ENCODE measurements around the gene MOB3B.
A peak's percentile ranks its signal among the peaks of the same experiment; 100 is the strongest.
"Not testable (repeated sequence)": the region's sequence is repeated elsewhere in the genome, so short reads cannot be mapped to it uniquely, and the experiment has no call there.

Gene MOB3B

DNA sequence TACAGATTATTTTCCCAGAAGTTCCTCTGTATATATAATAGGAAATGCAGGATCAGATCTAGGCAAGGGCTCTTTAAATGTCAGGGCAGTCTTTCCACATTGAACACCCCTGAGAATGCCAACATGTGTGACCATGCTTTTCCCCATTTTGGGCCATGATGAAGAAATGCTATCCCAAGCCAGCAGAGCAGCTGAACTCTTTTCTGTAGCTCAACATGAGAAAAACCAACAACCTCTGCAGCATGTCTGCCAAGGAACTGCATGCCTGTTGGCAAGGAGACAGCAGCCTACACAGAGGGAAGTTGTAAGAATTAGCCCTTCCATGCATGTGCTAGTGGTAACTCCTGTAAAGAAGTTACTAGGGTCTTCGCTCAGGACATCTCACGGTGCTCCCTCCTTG is 15.1 kb downstream of the MOB3B start:
- no peak for FAIRE-seq

DNA sequence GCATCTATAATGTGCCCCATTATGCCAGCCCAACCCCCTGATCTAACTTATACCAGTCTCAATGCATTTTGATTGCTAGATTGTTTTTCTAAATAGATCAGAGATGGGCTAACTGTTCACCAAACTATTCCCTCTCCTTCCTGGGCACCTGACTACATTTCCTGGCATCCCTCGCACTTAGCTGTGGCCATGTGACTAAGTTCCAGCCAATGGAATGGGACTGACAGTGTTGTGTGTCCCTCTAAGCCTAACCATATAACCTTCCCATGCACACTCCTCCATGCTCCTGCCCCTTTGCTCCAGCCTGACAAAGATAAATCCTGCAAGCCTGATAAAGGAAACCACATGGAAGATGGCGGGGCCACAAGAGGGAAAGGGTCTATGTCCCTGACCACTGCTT is 17.8 kb downstream of the MOB3B start:
- no peak for FAIRE-seq

DNA sequence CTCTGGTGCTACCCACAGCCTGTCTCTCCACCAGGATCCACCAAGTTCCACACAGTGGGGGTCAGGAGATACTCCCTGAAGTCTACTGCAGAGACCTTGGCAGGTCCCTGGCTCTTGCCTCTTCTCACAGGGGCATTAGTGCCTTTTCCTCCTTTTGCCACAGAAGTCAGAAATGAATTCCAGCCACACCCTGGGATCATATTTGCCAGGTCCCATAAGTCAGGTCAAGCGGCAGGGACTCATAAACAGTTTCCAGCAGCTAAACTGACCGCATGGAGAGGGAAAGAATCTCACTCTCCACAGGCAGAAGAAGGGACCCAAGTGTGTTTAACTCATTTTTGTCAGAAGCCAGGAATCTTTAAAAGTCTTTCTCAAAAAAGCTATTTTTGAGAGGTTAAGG is 18.8 kb downstream of the MOB3B start:
- no peak for FAIRE-seq

DNA sequence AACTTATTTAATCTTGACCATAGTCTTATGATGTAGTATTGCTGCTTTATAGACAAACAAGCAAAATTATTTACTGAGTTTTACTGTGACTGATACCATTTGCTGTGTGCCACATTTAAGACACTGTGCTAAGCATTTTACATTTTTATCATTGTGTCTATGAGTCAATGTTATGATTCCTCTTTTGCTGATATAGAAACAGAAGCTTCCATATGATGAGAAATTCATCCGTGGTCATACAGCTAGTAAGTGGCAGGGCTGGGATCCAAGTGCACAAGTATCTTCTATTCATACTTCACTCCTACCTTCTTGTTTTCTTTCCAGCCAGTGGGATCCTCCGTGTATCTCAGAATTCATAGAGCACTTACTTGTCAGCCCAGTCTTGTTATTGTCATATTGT is 22.6 kb downstream of the MOB3B start:
- FAIRE-seq = no peak

DNA sequence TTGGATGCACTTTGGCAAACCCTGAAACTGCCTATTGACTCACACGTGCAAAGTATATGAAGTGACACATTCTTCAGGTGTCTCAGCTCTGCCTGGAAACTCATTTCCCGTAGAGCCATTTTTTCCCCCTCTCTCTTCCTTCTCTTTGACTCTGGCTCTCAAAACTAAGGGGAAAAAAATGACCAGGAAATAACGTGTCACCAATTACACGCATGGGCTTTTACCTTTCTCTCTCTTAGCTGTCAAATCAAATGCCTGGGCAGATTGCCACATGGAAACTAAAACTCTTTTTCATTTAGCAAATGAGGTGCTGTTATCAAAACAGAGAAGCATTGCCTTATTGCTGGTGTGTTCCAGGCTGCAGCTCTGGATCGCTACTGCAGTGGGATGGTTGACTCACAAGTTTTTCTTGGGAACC is 23.9 kb downstream of the MOB3B start:
- FAIRE-seq = no peak

DNA sequence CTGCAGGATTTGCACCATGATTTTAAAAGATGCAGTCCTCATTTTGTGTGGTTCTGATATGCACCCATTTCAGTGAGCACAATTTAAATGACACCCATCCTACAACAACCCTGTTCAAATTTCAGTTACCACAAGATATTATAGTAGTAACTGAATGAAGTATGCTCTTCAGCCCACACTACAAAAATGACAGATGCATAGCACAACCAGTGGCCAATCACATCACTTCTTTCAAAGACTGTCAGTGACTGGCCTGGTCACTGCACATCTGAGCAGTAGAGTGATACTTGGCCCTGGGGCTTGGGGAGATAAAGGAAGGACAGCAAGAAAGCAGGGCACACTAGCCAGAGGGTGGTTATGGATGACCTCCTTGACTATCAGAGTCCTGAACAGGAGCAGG is 25.4 kb downstream of the MOB3B start:
- FAIRE-seq = no peak

DNA sequence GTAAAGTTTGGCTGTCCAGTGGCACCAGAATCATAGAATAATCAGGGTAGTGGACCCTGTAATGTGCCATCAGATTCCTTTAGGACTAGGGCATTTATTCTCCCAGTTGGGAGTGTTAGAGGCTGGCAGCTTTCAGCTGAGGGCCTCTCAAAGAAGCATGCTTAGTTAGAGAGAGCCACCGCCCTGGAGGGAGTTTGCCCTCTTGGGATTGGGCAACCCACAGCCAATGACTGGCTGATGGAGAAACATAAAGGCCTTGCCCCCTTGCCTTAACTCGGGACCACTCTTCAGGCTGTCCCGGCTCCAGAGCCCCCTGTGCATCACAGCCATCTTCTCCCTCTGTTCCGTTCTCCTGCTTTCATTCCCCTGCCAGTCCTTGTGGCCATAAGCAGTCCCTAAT is 26.0 kb downstream of the MOB3B start:
- no peak for FAIRE-seq

DNA sequence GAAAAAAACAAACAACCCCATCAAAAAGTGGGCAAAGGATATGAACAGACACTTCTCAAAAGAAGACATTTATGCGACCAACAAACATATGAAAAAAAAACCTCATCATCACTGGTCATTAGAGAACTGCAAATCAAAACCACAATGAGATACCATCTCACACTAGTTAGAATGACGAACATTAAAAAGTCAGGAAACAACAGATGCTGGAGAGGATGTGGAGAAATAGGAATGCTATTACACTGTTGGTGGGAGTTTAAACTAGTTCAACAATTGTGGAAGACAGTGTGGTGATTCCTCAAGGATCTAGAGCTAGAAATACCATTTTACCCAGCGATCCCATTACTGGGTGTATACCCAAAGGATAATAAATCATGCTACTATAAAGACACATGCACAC is 28.7 kb downstream of the MOB3B start:
- FAIRE-seq = not testable (repeated sequence)

DNA sequence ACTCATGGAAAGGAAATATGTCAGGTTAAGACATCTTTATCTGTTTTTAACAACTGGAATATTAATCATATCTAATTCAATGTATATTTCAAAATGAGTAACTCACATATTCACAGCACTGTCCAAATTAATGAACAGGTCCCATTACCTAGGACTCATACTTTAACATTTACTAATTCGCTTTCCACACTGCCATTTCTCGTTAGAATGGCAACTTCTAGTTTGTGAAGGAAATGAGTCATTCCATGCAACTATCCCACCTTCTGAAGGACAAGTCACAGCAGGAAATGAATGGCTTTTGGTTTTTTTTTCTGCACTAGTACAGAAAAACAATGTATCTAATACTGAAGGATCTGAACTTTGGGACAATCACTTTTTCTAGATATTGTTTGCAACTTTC is 30.2 kb downstream of the MOB3B start:
- peak; percentile 62 for FAIRE-seq

DNA sequence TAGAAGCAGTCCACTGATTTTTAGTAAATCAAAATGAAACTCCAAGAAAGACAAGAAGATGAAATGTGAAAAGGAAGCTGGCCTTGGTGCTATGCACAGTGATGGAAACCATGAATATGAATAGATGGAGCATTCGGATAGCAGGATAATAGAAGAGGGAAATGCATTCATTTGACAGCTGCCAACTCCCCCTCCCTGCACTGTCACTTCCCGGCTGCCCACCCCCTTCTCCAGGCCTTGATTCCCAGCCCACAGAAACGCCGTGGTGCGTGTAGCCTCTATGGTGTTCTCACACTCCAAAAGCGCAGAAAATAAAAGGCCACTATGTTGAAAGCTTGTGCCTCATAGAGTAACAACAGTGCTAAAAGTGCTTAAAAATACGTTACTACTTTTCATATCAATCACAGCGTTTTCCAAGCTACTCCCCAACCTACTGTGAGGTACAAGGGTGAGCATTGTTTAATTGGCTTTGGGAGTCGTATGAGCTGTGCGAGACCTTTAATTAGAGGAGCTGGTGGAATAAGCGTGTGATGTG is 31.7 kb downstream of the MOB3B start:
- no peak for FAIRE-seq

DNA sequence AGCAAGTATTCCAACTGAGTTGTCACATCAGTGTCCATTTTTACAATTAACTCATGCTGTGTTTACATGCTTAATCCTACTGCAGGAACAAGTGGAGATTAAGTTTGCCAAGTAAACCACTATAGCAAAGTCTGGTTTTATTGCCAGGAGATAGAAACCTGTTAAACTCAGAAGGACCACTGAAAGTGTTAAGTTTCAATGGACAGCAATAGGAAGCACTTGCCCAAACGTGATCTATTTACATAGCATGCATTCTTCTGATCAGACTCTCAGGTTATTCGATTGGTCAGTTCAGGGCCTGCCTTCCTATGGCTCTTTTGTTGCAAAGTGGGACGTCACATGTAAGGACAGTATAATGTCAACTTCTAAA is 33.5 kb downstream of the MOB3B start:
- no peak for FAIRE-seq

DNA sequence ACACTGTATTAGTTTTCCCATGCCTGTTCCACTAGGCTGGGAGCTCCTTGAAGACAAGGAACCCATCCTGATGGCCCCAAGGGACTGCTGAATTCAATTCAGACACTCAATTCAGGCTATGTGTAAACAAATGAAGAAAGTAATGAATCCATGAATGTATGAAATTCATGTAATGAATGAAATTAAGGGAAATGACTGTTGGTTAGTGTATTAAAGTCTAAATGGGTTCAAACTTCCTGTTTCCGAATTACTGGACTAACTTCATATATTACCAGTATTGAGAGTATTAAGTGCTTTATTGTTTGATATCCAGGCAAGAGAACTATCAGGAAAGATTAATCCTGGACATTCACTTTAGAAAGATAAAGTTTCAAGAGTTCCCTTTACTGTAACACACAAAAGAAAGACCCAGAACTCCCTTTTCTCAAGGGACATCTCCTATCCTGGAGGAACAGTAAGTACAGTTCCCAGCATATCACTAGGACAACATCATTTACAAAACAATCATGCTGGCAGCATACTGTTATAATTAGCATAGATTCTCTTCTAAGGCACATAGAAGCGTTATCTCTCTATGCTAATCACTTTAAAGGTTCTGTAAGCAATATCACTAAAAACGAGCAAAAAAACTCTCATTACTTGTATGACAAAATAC is 34.0 kb downstream of the MOB3B start:
- FAIRE-seq = no peak

DNA sequence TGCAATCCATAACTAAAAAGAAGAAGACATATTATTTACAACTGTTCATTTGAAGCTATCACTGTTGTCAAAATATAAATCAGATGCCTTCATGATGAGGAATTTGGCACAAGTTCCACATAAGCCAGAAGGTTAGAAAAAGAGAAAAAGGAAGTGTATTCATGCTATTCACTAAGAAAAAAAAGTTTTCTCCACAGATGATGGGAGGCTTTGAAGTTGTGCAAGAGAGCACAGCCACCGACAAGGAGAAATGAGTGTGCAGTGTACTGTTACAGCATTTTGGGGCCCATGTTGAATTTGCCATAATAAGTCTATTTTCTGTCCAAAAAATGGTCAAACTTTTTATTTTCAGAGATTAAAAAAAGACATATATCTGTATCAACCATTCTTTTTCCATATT is 38.5 kb downstream of the MOB3B start:
- no peak for FAIRE-seq

DNA sequence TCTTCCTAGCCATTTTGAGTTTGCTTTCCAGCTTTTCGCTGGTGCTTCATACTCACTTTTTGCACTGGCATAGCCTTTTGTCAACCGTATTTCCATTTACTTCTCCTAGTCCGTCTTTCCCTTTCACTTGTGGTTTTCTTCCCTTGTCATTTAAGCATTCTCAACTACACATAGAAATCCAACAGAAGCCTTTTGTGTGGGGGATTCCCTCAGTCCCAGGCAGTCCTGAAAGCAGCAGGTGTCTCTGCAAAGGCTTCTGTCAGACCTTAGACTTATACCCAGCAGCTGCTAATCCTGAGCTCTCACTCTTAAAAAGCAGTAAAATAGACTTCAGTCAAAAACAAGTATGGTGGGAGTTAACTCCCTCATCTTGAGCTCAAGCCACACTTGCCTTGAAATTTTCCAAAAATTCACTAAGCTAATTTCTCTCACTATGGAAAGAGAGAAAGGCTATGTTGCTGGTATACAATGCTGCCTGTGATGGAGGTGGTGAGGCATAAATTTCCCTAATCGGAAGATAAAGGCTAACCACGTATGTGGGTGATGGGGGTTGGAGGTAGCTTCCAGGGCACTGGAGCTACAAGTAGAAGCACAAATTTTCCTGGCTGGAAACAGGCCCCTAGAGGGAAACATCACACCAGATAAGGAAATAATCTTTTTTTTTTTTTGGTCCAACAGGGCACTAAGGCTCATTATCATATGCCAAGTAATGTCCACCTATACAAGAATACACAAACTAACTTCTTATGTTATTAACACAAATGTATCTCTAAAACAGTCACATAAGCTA is 40.3 kb downstream of the MOB3B start:
- FAIRE-seq = no peak

DNA sequence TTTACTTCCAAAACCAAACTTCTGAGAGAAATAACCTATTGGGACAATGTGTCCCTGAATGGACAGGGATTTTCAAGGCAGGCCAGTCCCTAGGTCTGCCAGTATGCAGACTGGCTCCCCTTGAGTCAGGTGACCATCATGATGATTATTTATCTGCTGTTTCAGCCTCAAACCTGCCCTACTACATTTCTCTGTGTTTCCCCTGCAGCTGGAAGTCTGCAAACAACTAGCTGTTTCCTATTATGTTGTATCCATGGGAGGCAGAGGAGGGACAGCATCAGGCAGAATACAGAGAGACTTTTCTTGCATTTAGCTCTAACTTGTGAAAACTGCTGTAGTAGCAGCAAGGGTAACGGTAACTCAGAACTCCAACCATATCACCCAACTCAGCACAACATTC is 41.7 kb downstream of the MOB3B start:
- FAIRE-seq = no peak

DNA sequence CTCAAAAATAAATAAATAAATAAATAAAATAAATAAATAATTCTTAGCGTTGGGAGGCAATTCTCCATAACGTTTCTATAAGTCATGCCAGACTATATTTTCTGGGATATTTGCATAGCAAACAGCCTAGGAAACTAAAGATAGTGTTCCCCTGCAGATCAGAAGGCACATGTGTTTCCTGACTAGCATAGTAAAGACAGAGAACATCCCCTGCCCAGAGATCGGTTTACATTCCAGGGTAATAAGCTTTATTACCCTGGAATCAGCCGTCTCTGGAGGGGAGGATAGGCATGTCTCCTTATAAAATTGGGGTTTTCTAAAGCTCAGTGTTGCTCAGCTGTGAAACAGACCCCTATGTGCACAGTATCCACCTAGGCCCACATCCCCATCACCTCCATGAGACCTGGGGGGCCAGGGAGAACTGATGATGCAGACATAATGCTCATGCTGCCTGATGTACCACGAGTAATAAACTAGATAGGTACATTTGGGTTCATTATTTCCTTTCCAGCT is 42.4 kb downstream of the MOB3B start:
- no peak for FAIRE-seq

DNA sequence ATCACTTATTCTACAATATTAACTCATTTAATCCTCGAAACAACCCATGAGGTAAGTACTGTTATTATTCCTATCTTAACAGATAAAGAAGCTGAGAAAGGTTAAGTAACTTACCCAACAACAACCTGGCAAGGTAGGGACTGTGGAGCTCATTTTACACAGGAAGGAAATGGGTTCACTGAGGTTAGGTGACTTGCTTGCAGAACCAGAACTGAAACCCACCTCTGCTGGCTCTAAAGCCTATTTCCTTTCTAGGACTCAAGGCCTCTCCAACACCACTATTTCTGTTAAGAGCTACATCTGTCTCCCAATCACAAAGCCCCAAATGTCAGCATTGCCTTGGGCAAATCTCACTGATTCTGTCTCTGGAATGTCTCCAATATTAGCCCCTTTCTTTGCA is 44.5 kb downstream of the MOB3B start:
- no peak for FAIRE-seq

DNA sequence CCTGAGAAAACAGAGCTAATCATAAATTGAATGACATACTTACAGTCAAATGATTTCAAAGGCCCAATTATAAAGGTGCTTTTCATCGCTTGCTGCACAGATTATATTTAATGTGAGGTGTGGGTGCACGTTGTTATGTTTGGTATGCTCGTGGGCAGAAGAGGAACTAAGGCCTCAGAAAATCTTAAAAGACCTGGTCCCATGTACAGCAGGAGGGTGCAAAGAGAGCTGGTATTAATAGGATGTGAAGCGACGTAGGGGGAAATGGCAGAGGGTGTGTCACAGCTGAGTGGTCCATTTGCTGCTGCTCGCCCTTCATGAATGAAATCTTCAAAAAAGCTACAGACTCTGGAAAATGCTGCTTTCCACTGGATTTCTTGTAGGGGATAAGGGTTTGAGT is 46.0 kb downstream of the MOB3B start:
- FAIRE-seq = no peak

DNA sequence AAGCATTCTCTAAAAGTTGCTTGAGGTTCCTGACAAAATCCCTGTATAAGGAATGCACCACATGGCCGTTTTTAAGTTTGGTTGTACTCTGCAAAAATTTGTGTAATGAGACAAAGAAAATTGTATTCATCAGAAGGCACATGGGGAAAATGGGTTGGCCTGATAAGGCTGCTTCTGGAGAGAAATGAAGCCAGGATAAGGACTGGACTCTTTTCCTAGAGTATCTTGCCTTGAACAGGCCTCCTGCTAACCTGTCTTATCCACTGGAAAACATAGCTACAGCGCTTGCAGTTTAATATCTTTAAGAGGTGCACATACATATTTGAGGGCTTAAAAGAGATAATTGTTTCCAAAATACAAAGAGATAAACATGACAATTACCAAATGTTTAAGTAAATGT is 46.9 kb downstream of the MOB3B start:
- FAIRE-seq = no peak

DNA sequence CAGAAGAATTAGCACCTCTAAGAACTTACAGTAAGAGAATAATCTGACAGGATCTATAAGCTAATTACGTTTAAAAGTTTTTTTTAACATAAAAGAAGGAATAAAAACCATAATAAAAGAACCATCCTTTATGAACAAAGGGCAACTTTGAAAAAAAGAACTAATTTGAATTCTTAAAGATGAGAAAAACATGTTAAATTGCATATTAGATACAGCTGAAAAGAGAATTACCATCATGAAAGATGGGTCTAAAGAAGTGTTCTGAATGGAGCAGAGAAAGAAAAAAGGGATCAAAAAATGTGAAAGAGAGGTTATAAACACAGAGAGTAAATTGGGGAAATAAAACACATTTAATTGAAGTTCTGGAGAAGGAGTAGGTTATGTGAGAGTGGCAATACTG is 51.3 kb downstream of the MOB3B start:
- FAIRE-seq = no peak

DNA sequence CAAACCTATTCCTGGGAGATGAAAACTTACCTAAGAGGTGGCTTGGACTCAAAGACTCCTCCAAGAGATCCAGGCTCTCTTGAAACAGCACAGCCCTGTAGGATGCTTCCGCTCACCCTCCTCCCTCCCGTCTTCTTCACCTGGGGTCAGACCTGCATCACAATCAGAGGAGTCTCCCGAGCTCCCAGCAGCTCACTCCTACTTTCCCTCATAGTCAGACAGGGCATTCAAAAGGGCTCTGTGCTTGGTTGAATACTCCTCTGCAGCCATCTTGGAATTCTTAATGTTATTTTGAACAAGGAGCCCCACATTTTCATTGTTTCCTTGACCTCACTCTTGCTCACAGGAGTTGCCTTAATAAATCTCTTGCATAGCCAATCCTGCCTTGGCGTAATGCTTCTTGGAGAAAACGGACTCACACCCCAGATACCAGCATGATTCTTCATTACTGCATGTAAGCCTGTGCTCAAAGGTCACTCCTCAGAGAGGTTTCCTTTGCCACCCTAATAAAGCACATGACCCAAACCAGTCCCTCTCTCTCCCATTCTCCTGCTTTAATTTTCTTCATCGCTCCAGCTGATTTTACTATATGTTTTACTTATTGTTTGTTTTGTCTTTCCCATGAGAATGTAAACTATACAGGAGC is 52.6 kb downstream of the MOB3B start:
- no peak for FAIRE-seq

DNA sequence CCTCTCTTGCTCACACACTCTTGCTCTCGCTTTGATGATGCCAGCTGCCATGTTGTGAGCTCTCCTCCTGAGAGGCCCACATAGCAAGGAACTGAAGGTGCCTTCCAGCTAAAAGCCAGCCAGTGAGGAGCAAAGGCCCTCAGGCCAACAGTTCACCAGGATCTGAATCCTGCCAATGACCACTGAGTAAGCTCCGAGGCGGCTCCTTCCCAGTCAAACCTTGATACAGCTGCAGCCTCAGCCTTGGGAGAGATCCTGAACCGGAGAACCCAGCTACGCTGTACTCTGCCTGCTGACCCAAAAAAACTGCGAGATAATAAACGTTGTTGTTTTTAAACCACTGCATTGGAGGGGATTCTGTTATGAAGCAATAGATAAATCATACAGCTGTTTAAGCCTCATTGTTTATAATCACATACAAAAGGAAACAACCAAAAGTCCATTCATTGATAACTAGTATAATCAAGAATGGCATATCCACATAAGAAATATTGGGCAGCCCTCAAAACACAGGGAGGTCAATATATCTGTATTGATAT is 54.5 kb downstream of the MOB3B start:
- no peak for FAIRE-seq

DNA sequence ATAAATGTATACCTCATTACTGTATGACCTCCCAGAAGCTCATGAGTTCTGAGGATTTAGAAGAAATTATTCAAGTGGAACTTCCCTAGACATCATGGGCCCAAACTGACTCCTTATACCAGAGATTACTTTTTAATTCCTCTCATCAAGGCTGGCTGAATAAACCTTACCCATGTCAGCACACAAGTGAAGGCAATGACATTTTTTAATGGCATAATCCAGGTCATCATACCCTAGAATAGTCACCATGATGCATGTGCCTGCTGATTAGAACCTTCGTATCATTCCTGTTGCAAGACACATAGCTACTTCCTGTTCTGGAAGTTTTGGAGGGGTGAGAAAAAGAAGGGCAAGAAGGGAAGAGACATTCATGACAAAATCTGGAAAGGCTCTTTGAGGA is 55.3 kb downstream of the MOB3B start:
- FAIRE-seq = no peak

DNA sequence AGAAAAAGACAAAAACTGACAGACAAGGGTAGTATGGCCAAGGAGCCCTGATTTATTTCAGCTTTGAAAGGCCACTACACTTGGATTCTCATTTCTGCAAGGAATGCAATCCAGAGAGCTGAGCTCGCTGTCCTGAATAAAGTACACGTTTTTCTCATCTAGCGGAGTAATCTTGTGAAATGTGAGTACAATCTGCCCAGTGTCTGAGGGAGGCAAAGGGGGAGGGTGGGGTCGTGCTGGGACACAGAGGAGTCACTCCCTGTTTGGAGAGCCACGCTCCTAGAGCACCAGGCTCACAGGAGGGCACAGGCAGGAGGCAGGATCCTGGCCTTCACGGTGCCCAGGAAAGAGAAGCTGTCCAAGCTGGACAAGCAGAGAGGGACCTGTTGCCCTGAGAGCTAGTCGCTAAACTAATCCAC is 56.5 kb downstream of the MOB3B start:
- FAIRE-seq = no peak

All from islet of Langerhans (tissue), 1 donor.